Endometrial microvascular endothelial cells (primary cell): ENCODE measurements around the gene CHCHD2. TPM values are rescaled to one million over a fixed set of nuclear protein-coding genes. Genes with fewer than 3 reads are reported as not detected.

Experiments
- total RNA-seq: library from RNA; depleted of rRNA; stranded (reverse); fragments of >200 nt; gene quantifications from one replicate; pipeline ENCODE4 v1.2.3, GENCODE V29; 2015; ENCODE audit errors: inconsistent ontology term

CHCHD2 gene
- total RNA-seq, 1 donor from 2014 or later: 433 TPM

Other genes starting within 250 kb of the CHCHD2 start
- not detected for gene SEPTIN14, start 243.7 kb downstream of the CHCHD2 start, total RNA-seq
- gene ZNF713, start 219.0 kb downstream of the CHCHD2 start, total RNA-seq: 1.7 TPM
- gene MRPS17, start 154.6 kb downstream of the CHCHD2 start, total RNA-seq: 7.1 TPM
- gene NIPSNAP2, start 141.9 kb downstream of the CHCHD2 start, total RNA-seq: 54.8 TPM
- 61.0 TPM for gene PSPH, start 55.0 kb downstream of the CHCHD2 start, total RNA-seq
- 196 TPM for gene CCT6A, start 54.7 kb downstream of the CHCHD2 start, total RNA-seq
- gene SUMF2, start 42.2 kb downstream of the CHCHD2 start, total RNA-seq: 120 TPM
- gene PHKG1, start 13.5 kb downstream of the CHCHD2 start, total RNA-seq: not detected
- gene NUPR2, start 9.9 kb upstream of the CHCHD2 start, total RNA-seq: not detected